Nucleus accumbens (tissue), 56 donors: ENCODE measurements around the gene BACH2.
"Not testable (repeated sequence)": the region's sequence is repeated elsewhere in the genome, so short reads cannot be mapped to it uniquely, and the experiment has no call there.

Experiments used
- DNase-seq, 56 donors: peaks; one replicate each; lab custom pipeline; 2025; lab: John Stamatoyannopoulos, UW

The BACH2 gene

DNA sequence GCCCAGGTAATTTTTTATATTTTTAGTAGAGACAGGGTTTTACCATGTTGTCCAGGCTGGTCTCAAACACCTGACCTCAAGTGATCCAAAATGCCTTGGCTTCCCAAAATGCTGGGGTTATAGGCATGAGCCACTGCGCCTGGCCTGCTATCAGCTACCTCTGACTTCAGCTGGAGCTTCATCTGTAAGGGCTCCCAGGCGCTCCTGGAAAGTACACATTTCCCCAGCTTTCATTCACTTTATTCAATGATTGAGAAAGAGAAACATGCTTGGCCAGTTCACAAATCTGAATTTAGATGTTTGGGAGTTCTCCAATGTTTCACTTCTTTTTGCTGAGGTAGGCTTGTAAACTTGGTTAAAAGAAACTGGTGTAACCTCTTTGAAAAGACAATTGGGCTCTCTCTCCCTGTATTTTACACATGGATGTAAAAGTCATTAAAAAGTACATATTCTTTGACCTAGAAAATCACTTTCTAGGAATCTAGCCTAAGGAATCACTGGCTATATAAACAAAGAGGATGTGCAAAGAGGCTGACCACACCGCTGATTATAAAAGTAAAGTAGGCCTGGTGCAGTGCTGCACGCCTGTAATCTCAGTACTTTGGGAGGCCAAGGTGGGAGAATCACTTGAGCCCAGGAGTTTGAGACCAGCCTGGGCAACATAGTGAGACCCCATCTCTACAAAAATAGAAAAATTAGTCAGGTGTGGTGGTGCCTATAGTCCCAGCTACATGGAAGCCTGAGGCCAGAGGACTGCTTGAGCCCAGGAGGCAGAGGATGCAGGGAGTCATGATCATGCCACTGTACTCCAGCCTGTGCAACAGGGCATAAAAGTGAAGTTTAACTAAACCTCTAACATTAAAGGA, 128.9 kb downstream of the BACH2 start:
- DNase-seq: no peak

DNA sequence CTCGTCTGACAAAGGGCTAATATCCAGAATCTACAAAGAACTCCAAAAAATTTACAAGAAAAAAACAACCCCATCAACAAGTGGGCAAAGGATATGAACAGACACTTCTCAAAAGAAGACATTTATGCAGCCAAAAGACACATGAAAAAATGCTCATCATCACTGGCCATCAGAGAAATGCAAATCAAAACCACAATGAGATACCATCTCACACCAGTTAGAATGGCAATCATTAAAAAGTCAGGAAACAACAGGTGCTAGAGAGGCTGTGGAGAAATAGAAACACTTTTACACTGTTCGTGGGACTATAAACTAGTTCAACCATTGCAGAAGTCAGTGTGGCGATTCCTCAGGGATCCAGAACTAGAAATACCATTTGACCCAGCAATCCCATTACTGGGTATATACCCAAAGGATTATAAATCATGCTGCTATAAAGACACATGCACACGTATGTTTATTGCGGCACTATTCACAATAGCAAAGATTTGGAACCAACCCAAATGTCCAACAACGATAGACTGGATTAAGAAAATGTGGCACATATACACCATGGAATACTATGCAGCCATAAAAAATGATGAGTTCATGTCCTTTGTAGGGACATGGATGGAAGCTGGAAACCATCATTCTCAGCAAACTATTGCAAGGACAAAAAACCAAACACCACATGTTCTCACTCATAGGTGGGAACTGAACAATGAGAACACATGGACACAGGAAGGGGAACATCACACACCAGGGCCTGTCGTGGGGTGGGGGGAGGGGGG, 130.3 kb downstream of the BACH2 start:
- DNase-seq: not testable (repeated sequence)

- DNase-seq: no peak
Measured at GRCh38 chr6:90162648-90163387, 133.8 kb downstream of the BACH2 start.

- DNase-seq: peak in 12 of 56 donors; percentile 8 to 30 (median 23)
Measured at GRCh38 chr6:90160013-90160412, 136.6 kb downstream of the BACH2 start.

GRCh38 chr6:90159452-90159851, 137.2 kb downstream of the BACH2 start:
- DNase-seq: no peak

DNA sequence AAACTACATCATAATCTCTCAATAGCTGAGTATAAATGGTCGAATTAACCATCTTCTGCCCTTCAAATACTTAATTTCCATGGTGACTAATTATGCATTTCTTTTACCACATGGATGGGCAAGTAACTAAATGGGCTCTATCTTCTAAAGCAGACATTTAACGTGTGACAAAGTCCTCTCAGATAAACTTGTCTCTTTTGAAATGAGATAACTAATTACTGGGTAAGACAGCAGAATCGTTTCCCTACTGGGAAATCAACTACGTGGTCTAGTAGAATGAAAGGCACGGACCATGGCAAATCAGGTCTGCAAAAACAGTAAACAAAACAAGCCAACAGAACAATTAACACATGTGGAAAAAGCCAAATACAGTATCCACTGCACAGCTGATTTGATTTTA, 137.7 kb downstream of the BACH2 start:
- DNase-seq: no peak

DNA sequence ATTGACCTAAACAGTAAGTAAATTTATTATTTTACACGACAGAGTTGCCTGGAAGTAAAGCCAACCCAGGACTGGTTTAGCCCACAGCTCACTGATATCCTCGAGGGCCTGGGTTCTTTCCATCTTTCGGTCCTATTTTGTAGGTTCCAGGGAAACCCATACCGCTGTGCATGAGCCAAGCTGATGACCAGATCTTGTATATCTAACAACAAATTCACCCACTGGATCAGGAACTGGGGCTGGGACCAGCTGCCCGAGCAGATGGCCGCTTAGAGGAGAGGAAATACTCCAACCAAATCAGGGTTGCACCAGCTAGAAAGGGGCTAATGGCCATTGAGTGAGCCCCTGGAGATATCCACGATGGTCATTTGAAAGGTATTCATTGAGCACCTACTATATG, 139.2 kb downstream of the BACH2 start:
- DNase-seq: no peak

DNA sequence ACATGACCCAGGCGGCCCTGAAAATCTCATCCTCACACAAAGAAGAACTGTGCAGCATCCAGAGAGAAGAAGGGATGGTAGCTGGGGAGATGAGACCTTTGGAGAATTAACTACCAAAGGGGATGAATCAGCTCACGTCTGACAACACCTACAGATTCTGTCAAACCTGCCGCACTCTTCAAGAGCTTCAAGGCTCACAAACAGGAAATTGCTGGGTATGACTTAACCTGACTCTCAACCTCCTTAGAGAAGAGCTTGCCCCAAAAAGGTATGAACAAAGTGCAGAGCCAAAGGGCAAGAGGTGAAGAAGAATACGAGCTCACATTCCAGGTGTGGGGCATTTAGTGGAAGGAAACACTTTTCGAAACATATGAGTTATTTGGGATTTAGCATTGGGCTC, 139.8 kb downstream of the BACH2 start:
- peak in 9 of 56 donors; percentile 12 to 51 (median 34) for DNase-seq

- peak in 10 of 56 donors; percentile 5 to 34 (median 12) for DNase-seq
Measured at GRCh38 chr6:90154755-90155470, 141.7 kb downstream of the BACH2 start.

- DNase-seq: no peak
Measured at GRCh38 chr6:90151576-90152422, 144.8 kb downstream of the BACH2 start.

DNA sequence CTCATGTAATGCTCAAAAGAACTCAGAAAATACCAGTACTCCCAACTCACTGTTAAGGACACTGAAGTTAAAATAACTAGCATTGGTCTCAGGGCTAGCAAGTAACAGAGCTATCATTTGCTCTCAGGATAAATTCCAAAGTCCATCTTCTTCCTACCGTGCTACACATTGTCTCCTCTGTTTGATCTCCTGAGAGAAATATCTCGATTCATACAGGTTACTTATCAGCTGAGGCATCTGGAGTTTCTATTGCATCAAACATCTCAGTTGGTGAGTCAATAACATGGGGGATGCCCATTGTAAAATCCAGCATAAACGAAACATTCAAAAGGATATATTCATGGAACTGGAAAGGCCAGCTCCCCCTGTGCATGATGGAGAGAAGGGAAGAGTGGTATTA, 147.4 kb downstream of the BACH2 start:
- no peak for DNase-seq

GRCh38 chr6:90148867-90149266, 147.8 kb downstream of the BACH2 start:
- no peak for DNase-seq

DNA sequence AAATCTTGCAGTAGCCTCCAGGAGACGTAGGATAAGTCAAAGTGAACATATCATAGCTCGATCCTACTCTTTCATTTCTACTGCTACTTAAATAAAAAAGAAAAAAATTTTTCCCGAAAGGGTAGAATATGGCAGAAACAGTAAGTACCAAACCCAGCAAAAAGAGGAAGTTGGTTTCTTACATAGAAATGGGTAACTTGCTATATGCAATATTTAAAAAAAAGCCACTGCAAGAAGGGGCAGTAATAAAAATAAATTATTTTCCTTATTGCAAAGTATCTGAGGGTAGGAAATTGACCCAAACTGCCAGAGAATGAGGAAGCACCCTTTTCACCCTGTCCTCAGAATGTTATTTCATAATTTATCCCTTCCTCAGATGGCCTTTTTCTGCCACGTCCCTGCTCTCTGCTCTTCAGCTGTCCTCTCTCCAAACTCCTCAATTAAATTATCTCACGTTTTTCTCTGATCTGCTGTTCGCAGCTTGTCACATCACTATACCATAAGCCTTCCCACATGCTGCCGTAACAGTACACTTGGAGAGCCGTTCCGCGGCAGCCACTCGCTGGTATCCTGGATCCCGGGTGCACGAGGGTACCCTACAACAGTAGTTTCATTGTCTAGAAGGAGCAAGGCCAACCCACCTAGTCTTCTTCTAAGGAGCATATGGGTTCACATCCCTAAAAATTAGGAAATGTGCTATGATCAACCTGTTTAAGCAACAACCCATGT, 149.6 kb downstream of the BACH2 start:
- peak in 14 of 56 donors; percentile 4 to 38 (median 16) for DNase-seq

DNA sequence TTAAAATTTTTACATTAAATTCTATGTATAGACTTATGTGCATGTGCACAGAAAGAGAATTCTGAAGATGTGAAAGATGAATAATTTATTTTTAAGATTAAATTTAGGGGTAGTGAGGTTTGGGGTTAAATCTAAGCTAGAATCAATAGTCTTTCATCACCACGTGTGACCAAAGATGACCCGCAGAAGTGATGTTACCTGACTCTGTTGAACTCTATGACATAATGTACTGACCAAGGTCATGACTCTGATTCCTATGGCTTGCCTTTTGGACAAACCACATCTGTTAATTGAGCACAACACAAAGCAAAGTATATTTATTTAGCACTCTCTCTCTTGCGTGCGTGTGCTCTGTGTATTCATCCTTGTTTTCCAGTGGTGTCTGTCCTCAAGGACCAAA, 150.6 kb downstream of the BACH2 start:
- no peak for DNase-seq

DNA sequence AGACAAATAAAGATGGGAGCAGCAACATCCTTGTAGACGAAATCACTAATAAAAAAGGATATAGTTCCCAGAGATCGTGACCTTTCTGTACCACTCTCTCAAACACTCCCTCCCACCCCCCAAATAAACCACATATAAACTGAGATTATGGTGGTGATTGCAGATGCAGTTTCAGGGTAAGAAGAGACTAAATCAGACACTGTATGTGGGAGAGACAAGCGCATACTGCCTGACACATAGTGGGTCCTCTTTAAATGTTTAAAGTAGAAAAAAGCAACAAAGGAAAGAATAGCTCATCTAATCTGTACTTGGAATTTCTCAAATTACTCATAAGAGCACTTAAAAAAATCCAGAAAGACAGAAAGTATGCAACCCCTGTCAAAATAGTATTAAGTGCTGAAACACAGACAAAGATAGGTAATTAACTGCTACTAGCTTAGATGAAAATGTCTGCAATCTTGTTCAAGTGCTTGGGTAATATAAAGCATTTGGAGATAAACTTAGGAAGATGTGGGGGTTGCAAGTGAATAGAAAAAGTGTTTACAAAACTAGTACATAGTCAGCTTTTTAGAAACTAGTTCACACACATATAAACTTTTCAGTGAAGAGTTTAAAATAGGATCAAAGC, 151.6 kb downstream of the BACH2 start:
- DNase-seq: no peak

DNA sequence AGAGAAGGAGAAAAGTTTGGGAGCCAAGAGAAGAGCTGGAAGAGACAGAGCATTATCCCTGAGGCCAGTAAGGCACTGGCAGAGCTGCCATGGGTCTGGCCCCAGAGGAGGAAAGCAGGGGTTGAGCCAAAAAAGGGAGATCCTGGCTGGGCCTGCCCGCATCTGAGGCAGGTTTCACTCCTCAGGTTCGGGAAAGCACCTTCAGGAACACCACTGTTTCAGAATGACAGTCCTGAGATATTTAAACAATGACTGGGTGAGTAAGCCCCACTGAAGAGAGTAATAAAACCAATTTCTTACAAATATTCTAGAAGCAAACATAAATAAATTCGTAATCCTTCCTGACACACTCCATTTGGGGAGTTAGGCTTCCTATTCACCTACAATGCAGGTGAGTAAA, 152.2 kb downstream of the BACH2 start:
- DNase-seq: no peak

- no peak for DNase-seq
Measured at GRCh38 chr6:90140683-90141082, 156.0 kb downstream of the BACH2 start.

DNA sequence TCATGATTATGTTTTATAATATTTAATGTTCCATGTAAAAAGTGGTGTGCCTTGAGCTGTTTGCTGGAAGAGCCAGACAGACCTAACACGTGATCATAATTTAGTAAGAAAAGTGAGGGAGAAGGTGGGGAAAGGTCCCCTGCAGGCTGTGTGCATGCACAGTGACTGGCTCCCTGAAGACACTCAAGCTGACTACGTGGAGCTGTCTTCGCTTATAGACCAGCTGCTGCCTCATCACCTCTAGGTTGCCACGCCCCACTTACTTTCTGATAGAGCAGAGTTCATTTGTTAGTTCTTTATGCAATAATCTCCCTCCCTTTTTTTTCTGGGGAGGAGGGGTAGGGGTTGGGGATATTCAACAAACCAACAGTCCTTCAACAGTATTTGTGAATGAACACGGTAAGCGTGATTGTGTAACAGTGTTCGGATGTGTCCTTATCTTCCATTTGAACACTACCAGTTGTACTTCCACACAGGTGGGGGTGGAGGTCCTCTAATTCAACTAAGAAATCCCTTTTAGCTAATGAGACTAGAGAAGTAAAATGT, 157.3 kb downstream of the BACH2 start:
- DNase-seq: no peak
